ENCODE data around the gene DCLRE1C. TPM values are rescaled to one million over a fixed set of nuclear protein-coding genes. Genes with fewer than 3 reads are reported as not detected.
"Not testable (repeated sequence)": the region's sequence is repeated elsewhere in the genome, so short reads cannot be mapped to it uniquely, and the experiment has no call there.

Gene DCLRE1C
- total RNA-seq, 4 donors from 2014 or later: 14.9 to 19.2 (median 17.2) TPM

DNA sequence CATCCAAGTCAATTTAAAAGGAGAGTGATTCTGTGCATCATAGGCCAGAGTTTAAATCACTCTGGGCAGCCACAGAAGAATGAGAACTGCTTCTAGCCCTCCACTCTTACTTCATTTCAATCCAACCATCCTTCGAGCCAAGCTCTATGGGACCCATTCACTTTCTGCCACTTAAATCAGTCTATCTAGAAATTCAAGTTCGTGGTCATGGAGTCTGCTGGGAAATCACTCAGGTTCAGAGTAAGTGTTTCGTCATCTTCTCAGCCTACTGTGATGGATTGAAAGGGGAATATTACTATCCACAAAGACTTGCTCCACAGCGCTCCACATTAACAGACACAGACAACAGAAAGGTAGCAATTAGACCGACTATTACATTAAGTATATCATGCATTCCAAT lies 4.6 kb downstream of the DCLRE1C start:
- H3K36me3 ChIP-seq: peaks cover 5 to 16% of the 10 kb centered on the region in 2 donors
- H3K4me3 ChIP-seq (replicated peaks in 1 of 3): no peak overlapping the region
- peaks cover 7 to 16% of the 10 kb centered on the region in 2 donors for H3K4me1 ChIP-seq
- intact Hi-C loops (cut with DNase I): no loop called here
- no peak overlapping the region for H3K27ac ChIP-seq
- no peak for DNase-seq
- TF ChIP-seq, protein P1, sequence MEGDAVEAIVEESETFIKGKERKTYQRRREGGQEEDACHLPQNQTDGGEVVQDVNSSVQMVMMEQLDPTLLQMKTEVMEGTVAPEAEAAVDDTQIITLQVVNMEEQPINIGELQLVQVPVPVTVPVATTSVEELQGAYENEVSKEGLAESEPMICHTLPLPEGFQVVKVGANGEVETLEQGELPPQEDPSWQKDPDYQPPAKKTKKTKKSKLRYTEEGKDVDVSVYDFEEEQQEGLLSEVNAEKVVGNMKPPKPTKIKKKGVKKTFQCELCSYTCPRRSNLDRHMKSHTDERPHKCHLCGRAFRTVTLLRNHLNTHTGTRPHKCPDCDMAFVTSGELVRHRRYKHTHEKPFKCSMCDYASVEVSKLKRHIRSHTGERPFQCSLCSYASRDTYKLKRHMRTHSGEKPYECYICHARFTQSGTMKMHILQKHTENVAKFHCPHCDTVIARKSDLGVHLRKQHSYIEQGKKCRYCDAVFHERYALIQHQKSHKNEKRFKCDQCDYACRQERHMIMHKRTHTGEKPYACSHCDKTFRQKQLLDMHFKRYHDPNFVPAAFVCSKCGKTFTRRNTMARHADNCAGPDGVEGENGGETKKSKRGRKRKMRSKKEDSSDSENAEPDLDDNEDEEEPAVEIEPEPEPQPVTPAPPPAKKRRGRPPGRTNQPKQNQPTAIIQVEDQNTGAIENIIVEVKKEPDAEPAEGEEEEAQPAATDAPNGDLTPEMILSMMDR (IDR thresholded peaks at IDR 0.05): no peak
- TF ChIP-seq POLR2A (IDR thresholded peaks at IDR 0.05): no peak
- 96 to 97% methylated on average over 5 of the region's 5 CpGs for WGBS, 2 donors
- H3K9me3 ChIP-seq: no peaks in the 10 kb centered on the region
- H3K27me3 ChIP-seq: no peaks in the 10 kb centered on the region

GRCh38 chr10:14947268-14947667 lies 6.6 kb downstream of the DCLRE1C start:
- intact Hi-C loops (cut with DNase I): no loop called here
- Histone ChIP-seq H3K4me1 (peaks cover 0 to 8% of the 10 kb centered on the region in 2 donors), H3K27ac (no peak overlapping the region), H3K4me3 (replicated peaks in 1 of 3) (no peak overlapping the region), H3K9me3 (no peaks in the 10 kb centered on the region), H3K27me3 (no peaks in the 10 kb centered on the region), H3K36me3 (peaks cover 12 to 24% of the 10 kb centered on the region in 2 donors)
- TF ChIP-seq, protein P1 (IDR thresholded peaks at IDR 0.05): no peak
- no peak for TF ChIP-seq POLR2A (IDR thresholded peaks at IDR 0.05)
- no peak for DNase-seq
- 95 to 100% methylated on average over 1 of the region's 1 CpG for WGBS, 2 donors

GRCh38 chr10:14945108-14945507 lies 8.8 kb downstream of the DCLRE1C start:
- TF ChIP-seq POLR2A (IDR thresholded peaks at IDR 0.05): no peak
- TF ChIP-seq, protein P1 (IDR thresholded peaks at IDR 0.05): no peak
- Histone ChIP-seq H3K27ac (no peak overlapping the region), H3K9me3 (no peaks in the 10 kb centered on the region), H3K36me3 (peaks cover 12 to 28% of the 10 kb centered on the region in 2 donors), H3K4me3 (replicated peaks in 1 of 3) (no peak overlapping the region), H3K27me3 (no peaks in the 10 kb centered on the region), H3K4me1 (no peaks in the 10 kb centered on the region)
- intact Hi-C loops (cut with DNase I): no loop called here
- WGBS, 2 donors: 97 to 98% methylated on average over 5 of the region's 5 CpGs
- DNase-seq: no peak

- H3K36me3 ChIP-seq: peaks cover 12 to 28% of the 10 kb centered on the region in 2 donors
- H3K9me3 ChIP-seq; intact Hi-C loops (cut with DNase I); H3K4me1 ChIP-seq; H3K27me3 ChIP-seq; H3K27ac ChIP-seq; DNase-seq; H3K4me3 ChIP-seq (replicated peaks in 1 of 3): not testable (repeated sequence)
- 97 to 98% methylated on average over 7 of the region's 7 CpGs for WGBS, 2 donors
Measured at GRCh38 chr10:14942950-14943338, 11.0 kb downstream of the DCLRE1C start.

GRCh38 chr10:14942147-14942949 lies 11.5 kb downstream of the DCLRE1C start:
- DNase-seq; intact Hi-C loops (cut with DNase I): not testable (repeated sequence)

DNA sequence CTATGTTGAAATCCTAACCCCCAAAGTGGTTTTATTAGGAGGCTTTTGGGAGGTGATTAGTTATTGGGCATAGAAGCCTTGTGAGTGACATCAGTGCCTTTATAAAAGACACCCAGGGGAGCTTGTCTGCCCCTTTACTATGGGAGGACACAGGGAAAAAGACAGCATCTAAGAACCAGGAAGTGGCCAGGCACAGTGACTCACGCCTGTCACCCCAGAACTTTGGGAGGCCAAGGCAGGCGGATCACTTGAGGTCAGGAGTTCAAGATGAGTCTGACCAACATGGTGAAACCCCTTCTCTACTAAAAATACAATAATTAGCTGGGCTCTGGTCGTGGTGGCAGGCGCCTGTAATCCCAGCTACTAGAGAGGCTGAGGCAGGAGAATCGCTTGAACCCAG lies 14.9 kb downstream of the DCLRE1C start:
- H3K27me3 ChIP-seq; H3K4me3 ChIP-seq (replicated peaks in 1 of 3); intact Hi-C loops (cut with DNase I); H3K27ac ChIP-seq; H3K4me1 ChIP-seq; H3K9me3 ChIP-seq; DNase-seq: not testable (repeated sequence)
- H3K36me3 ChIP-seq: peaks cover 19 to 23% of the 10 kb centered on the region in 2 donors
- WGBS, 2 donors: 69 to 100% methylated on average over 2 to 4 of the region's 5 CpGs

More at GRCh38 chr10:14942147-14942949, 11.5 kb downstream of the DCLRE1C start:
- not testable (repeated sequence) for H3K4me1 ChIP-seq; H3K4me3 ChIP-seq (replicated peaks in 1 of 3); H3K9me3 ChIP-seq; H3K27me3 ChIP-seq; H3K27ac ChIP-seq
- peaks cover 12 to 24% of the 10 kb centered on the region in 2 donors for H3K36me3 ChIP-seq
- WGBS, 2 donors: 81 to 91% methylated on average over 9 to 15 of the region's 17 CpGs
